ENCODE measurements around the gene FNDC5. TPM values are rescaled to one million over a fixed set of nuclear protein-coding genes. Genes with fewer than 3 reads are reported as not detected.

FNDC5 gene
- total RNA-seq, 1 experiment from 2014 or later: 2.6 TPM

DNA sequence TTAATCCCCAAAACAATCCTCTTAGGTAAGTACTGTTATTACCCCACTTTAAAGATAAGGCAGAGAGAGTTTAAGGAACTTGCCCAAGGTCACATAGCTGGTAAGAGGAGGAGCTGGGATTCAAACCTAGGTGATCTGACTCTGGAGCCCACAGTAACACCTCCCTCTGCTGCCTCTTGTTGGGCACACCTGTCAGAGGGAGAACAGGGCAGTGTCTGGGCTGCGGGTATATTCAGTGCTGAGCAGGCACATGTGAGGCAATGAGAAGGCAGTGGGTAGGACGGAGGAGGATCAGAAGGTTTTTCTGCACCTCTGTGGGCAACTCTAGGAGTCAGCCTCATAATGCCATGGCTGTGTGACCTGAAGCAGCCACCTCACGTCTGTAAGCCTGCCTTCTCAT, 17.4 kb upstream of the FNDC5 start:
- TF ChIP-seq SIN3A (IDR thresholded peaks at IDR 0.05; ENCODE audit: borderline replicate concordance, insufficient read depth, low read depth, low read length): no peak
- TF ChIP-seq, protein P1, sequence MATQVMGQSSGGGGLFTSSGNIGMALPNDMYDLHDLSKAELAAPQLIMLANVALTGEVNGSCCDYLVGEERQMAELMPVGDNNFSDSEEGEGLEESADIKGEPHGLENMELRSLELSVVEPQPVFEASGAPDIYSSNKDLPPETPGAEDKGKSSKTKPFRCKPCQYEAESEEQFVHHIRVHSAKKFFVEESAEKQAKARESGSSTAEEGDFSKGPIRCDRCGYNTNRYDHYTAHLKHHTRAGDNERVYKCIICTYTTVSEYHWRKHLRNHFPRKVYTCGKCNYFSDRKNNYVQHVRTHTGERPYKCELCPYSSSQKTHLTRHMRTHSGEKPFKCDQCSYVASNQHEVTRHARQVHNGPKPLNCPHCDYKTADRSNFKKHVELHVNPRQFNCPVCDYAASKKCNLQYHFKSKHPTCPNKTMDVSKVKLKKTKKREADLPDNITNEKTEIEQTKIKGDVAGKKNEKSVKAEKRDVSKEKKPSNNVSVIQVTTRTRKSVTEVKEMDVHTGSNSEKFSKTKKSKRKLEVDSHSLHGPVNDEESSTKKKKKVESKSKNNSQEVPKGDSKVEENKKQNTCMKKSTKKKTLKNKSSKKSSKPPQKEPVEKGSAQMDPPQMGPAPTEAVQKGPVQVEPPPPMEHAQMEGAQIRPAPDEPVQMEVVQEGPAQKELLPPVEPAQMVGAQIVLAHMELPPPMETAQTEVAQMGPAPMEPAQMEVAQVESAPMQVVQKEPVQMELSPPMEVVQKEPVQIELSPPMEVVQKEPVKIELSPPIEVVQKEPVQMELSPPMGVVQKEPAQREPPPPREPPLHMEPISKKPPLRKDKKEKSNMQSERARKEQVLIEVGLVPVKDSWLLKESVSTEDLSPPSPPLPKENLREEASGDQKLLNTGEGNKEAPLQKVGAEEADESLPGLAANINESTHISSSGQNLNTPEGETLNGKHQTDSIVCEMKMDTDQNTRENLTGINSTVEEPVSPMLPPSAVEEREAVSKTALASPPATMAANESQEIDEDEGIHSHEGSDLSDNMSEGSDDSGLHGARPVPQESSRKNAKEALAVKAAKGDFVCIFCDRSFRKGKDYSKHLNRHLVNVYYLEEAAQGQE (IDR thresholded peaks at IDR 0.05; ENCODE audit: insufficient read depth in 1 of 2, low read depth in 2 of 2, low read length in 1 of 2): 0 out of 4 replicates have a peak, but pooled peaks of 1 of the 2 experiments have one; percentile 6
- Histone ChIP-seq H3K27me3 (ENCODE audit: control insufficient read depth, insufficient read depth, low read length) (no peaks in the 10 kb centered on the region; the same call in 1 of the 2 replicates), H3K27ac (ENCODE audit: low read length) (no peak overlapping the region), H3K4me3 (ENCODE audit: low read depth in 2 of 2, low read length in 2 of 2) (no peak overlapping the region), H3K9me3 (ENCODE audit: control insufficient read depth, insufficient read depth, low read depth, low read length) (no peaks in the 10 kb centered on the region), H3K4me1 (ENCODE audit: control insufficient read depth, insufficient read depth, low read length) (peaks cover 8% of the 10 kb centered on the region), H3K36me3 (ENCODE audit: control insufficient read depth, insufficient read depth, low read length) (no peaks in the 10 kb centered on the region)
- ATAC-seq: no peak
- BruUV-seq (replicated peaks): no TSS peak
- in situ Hi-C loops (cut with HindIII; ENCODE audit: low pct_unique_long_range_greater_than_20kb, low sequenced_read_pairs) (no loop called here), intact Hi-C loops (cut with micrococcal nuclease; ENCODE audit: unreplicated experiment) (no loop called here)
- POLR2A ChIA-PET: no interaction called here
- DNase-seq (ENCODE audit: low read depth, low spot score): no peak
- CTCF ChIA-PET: no interaction called here

DNA sequence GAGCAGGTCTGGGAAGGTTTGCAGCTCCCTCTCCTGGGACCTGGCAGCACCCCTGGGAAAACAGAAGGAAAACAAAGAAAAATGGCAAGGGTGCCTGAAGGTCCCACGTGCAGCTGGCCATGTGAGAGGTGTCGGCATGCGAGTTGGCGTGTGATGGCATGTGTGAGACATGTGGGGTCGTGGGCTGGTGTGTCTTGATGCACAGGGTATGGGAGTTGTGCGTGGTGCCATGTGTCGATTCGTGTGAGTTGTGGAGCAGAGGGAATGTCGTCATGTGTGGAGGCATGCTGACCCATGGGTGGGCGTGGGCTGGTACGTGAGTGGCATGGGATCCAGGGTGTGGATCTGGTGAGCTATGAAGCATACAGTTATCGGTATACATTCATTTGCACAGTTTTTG, 16.9 kb upstream of the FNDC5 start:
- no peak for DNase-seq (ENCODE audit: low read depth, low spot score)
- in situ Hi-C loops (cut with HindIII; ENCODE audit: low pct_unique_long_range_greater_than_20kb, low sequenced_read_pairs) (no loop called here), intact Hi-C loops (cut with micrococcal nuclease; ENCODE audit: unreplicated experiment) (no loop called here)
- no peak overlapping the region for H3K4me3 ChIP-seq (ENCODE audit: low read depth in 2 of 2, low read length in 2 of 2)
- no peak for ATAC-seq
- H3K27ac ChIP-seq (ENCODE audit: low read length): no peak overlapping the region
- BruUV-seq (replicated peaks): no TSS peak
- H3K4me1 ChIP-seq (ENCODE audit: control insufficient read depth, insufficient read depth, low read length): peaks cover 8% of the 10 kb centered on the region
- no peaks in the 10 kb centered on the region for H3K36me3 ChIP-seq (ENCODE audit: control insufficient read depth, insufficient read depth, low read length)
- CTCF ChIA-PET: interaction anchor here (1.3 kb wide), 1 partner anchor 16 kb away, joined by 3 read pairs; no protein-coding TSS in a partner anchor
- no peaks in the 10 kb centered on the region for H3K9me3 ChIP-seq (ENCODE audit: control insufficient read depth, insufficient read depth, low read depth, low read length)
- TF ChIP-seq, protein P1 (IDR thresholded peaks at IDR 0.05; ENCODE audit: insufficient read depth in 1 of 2, low read depth in 2 of 2, low read length in 1 of 2): no peak; a peak in 1 of 4 replicates
- TF ChIP-seq TCF7L2 (IDR thresholded peaks at IDR 0.05; ENCODE audit: low read depth, low read length) (no peak), SIN3A (IDR thresholded peaks at IDR 0.05; ENCODE audit: borderline replicate concordance, insufficient read depth, low read depth, low read length) (no peak), POLR2AphosphoS5 (IDR thresholded peaks at IDR 0.05; ENCODE audit: low read depth, low read length) (no peak)
- TF ChIP-seq, protein P2, sequence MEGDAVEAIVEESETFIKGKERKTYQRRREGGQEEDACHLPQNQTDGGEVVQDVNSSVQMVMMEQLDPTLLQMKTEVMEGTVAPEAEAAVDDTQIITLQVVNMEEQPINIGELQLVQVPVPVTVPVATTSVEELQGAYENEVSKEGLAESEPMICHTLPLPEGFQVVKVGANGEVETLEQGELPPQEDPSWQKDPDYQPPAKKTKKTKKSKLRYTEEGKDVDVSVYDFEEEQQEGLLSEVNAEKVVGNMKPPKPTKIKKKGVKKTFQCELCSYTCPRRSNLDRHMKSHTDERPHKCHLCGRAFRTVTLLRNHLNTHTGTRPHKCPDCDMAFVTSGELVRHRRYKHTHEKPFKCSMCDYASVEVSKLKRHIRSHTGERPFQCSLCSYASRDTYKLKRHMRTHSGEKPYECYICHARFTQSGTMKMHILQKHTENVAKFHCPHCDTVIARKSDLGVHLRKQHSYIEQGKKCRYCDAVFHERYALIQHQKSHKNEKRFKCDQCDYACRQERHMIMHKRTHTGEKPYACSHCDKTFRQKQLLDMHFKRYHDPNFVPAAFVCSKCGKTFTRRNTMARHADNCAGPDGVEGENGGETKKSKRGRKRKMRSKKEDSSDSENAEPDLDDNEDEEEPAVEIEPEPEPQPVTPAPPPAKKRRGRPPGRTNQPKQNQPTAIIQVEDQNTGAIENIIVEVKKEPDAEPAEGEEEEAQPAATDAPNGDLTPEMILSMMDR (IDR thresholded peaks at IDR 0.05): no peak
- no peaks in the 10 kb centered on the region; the same call in 1 of the 2 replicates for H3K27me3 ChIP-seq (ENCODE audit: control insufficient read depth, insufficient read depth, low read length)
- POLR2A ChIA-PET: no interaction called here

All from Panc1 (cell line).